SK-N-SH (cell line): Measurements from ENCODE around the gene EPB41L1. TPM values are rescaled to one million over a fixed set of nuclear protein-coding genes. Genes with fewer than 3 reads are reported as not detected.

Experiments used
- CTCF ChIA-PET: fragments of 300-600, 350-600 bp; formaldehyde crosslinking; extraction: SDS; loops from one replicate; lab custom pipeline; 2021; lab: Yijun Ruan, JAX
- POLR2A ChIA-PET: fragments of 350-600 bp; sonication (Branson Sonifier 250); formaldehyde crosslinking; extraction: SDS; loops from one replicate; lab custom pipeline; 2020; ENCODE audit warnings: antibody characterized with exemption, inconsistent platforms; lab: Yijun Ruan, JAX
- DNase-seq: peaks from one replicate; pipeline ENCODE4 v3.0.0; 2012
- H2AFZ ChIP-seq: fragments of 200-600 bp; sonication (generic); 2 replicates; pipeline ENCODE4 v1.8.1; 2016; ENCODE audit warnings: antibody characterized with exemption, mild to moderate bottlenecking, low read depth
- H3F3A ChIP-seq: fragments of 200-600 bp; sonication (generic); replicated peaks from 2 replicates; pipeline ENCODE3; 2016; ENCODE audit warnings: antibody characterized with exemption, mild to moderate bottlenecking; ENCODE audit not compliant: insufficient read depth
- H3K27ac ChIP-seq, 2 experiments: fragments of 200-500 bp in 1 of 2; fragments of 200-600 bp in 1 of 2; sonication (Bioruptor generic) in 1 of 2; sonication (generic), shearing (Covaris generic) in 1 of 2; 2 replicates each; pipeline versions ENCODE4 v1.5.1 to v1.6.1; 2014 to 2016; ENCODE audit warnings: low read depth in 2 of 2, inconsistent platforms in 1 of 2, low read length in 1 of 2, mild to moderate bottlenecking in 1 of 2, mixed read lengths in 1 of 2
- H3K27me3 ChIP-seq: fragments of 200-600 bp; sonication (generic), shearing (Covaris generic); 2 replicates; pipeline ENCODE4 v1.6.1; 2016; ENCODE audit warnings: mixed run types; ENCODE audit not compliant: insufficient read depth
- H3K36me3 ChIP-seq, 2 experiments: fragments of 200-500 bp in 1 of 2; fragments of 200-600 bp in 1 of 2; sonication (Bioruptor generic) in 1 of 2; sonication (generic) in 1 of 2; replicated peaks in 1 of 2; 2 replicates each; pipeline versions ENCODE3 to v1.5.1; 2014 to 2016; ENCODE audit warnings: low read length in 1 of 2, mild to moderate bottlenecking in 1 of 2; ENCODE audit not compliant: insufficient read depth in 2 of 2, control insufficient read depth in 1 of 2
- H3K4me1 ChIP-seq, 2 experiments: fragments of 200-500 bp in 1 of 2; fragments of 200-600 bp in 1 of 2; sonication (Bioruptor generic) in 1 of 2; sonication (generic), shearing (Covaris generic) in 1 of 2; 2 replicates each; pipeline versions ENCODE4 v1.5.1 to v1.6.1; 2014 to 2016; ENCODE audit warnings: low read depth in 1 of 2, low read length in 1 of 2, mixed run types in 1 of 2; ENCODE audit not compliant: insufficient read depth in 2 of 2, control insufficient read depth in 1 of 2
- H3K4me2 ChIP-seq: fragments of 200-600 bp; sonication (generic), shearing (Covaris generic); 2 replicates; pipeline ENCODE4 v1.6.1; 2017; ENCODE audit warnings: mixed run types
- H3K4me3 ChIP-seq, 2 experiments: fragments of 200-500 bp in 1 of 2; fragments of 200-600 bp in 1 of 2; sonication (Bioruptor generic) in 1 of 2; sonication (generic), shearing (Covaris generic) in 1 of 2; 2 replicates each; pipeline versions ENCODE4 v1.5.1 to v1.8.1; 2014 to 2016; ENCODE audit warnings: low read depth in 2 of 2, inconsistent platforms in 1 of 2, low read length in 1 of 2, mild to moderate bottlenecking in 1 of 2, mixed read lengths in 1 of 2, moderate library complexity in 1 of 2
- H3K79me2 ChIP-seq: fragments of 200-600 bp; sonication (generic); 2 replicates; pipeline ENCODE4 v1.8.1; 2017; ENCODE audit warnings: mild to moderate bottlenecking; ENCODE audit not compliant: insufficient read depth
- H3K9ac ChIP-seq: fragments of 200-600 bp; sonication (generic); 2 replicates; pipeline ENCODE4 v1.6.1; 2017; ENCODE audit warnings: mixed run types
- H3K9me2 ChIP-seq: fragments of 200-600 bp; sonication (generic); 2 replicates; pipeline ENCODE4 v1.6.1; 2017; ENCODE audit warnings: mixed run types
- H3K9me3 ChIP-seq: fragments of 200-600 bp; sonication (generic); 2 replicates; pipeline ENCODE4 v1.6.1; 2017; ENCODE audit warnings: mixed run types, mild to moderate bottlenecking, moderate library complexity
- H4K20me1 ChIP-seq: fragments of 200-600 bp; sonication (generic); 2 replicates; pipeline ENCODE4 v1.6.1; 2017; ENCODE audit warnings: mild to moderate bottlenecking, mixed run types; ENCODE audit not compliant: insufficient read depth
- CHD2 ChIP-seq: fragments of 150-350 bp; IDR thresholded peaks from 2 replicates; pipeline ENCODE4 v1.6.1; 2018; ENCODE audit warnings: low read length; ENCODE audit not compliant: partially characterized antibody
- ELF1 ChIP-seq: IDR thresholded peaks from 2 replicates; pipeline ENCODE4 v1.4.0; 2012
- EZH2phosphoT487 ChIP-seq: fragments of 200-600 bp; sonication (generic); IDR thresholded peaks from 2 replicates; pipeline ENCODE4 v1.6.1; 2017; ENCODE audit warnings: low read depth, mixed run types, mild to moderate bottlenecking, antibody characterized with exemption, moderate library complexity, borderline replicate concordance
- FOSL2 ChIP-seq: IDR thresholded peaks from 2 replicates; pipeline ENCODE4 v1.4.0; 2012; ENCODE audit warnings: low read depth, mild to moderate bottlenecking, moderate library complexity, borderline replicate concordance
- FOXM1 ChIP-seq: IDR thresholded peaks from 2 replicates; pipeline ENCODE4 v1.4.0; 2012; ENCODE audit warnings: low read depth, mild to moderate bottlenecking
- GABPA ChIP-seq: IDR thresholded peaks from 2 replicates; pipeline ENCODE4 v1.4.0; 2012; ENCODE audit warnings: low read depth, mild to moderate bottlenecking
- GATA2 ChIP-seq: sonication (generic); formaldehyde crosslinking; IDR thresholded peaks from 2 replicates; pipeline ENCODE4 v1.5.0; 2020; ENCODE audit warnings: mild to moderate bottlenecking, missing genetic modification reagents
- IRF3 ChIP-seq: fragments of 150-350 bp; IDR thresholded peaks from 2 replicates; pipeline ENCODE4 v1.6.1; 2016; ENCODE audit warnings: mild to moderate bottlenecking, low read depth, low read length
- JUND ChIP-seq: IDR thresholded peaks from 2 replicates; pipeline ENCODE4 v1.4.0; 2012
- MAX ChIP-seq: IDR thresholded peaks from 2 replicates; pipeline ENCODE4 v1.4.0; 2012; ENCODE audit warnings: low read depth
- MEF2A ChIP-seq: IDR thresholded peaks from 2 replicates; pipeline ENCODE4 v1.4.0; 2012; ENCODE audit warnings: low read depth, borderline replicate concordance
- NRF1 ChIP-seq: IDR thresholded peaks from 2 replicates; pipeline ENCODE4 v1.6.1; 2012; ENCODE audit warnings: low read depth, mild to moderate bottlenecking, low read length
- PBX3 ChIP-seq: IDR thresholded peaks from 2 replicates; pipeline ENCODE4; 2012
- POLR2AphosphoS5 ChIP-seq: IDR thresholded peaks from 2 replicates; pipeline ENCODE4 v1.6.1; 2012; ENCODE audit warnings: low read depth, low read length
- RAD21 ChIP-seq: IDR thresholded peaks from 2 replicates; pipeline ENCODE4 v1.6.1; 2012; ENCODE audit warnings: mild to moderate bottlenecking, low read length
- RCOR1 ChIP-seq: fragments of 150-350 bp; IDR thresholded peaks from 2 replicates; pipeline ENCODE4 v1.6.1; 2017; ENCODE audit warnings: antibody characterized with exemption, low read length
- RFX5 ChIP-seq: IDR thresholded peaks from 2 replicates; pipeline ENCODE4 v1.6.1; 2012; ENCODE audit warnings: mild to moderate bottlenecking, improper control_type of control experiment, low read length
- RXRA ChIP-seq: IDR thresholded peaks from 2 replicates; pipeline ENCODE4 v1.4.0; 2012; ENCODE audit warnings: low read depth, mild to moderate bottlenecking, borderline replicate concordance
- SIN3A ChIP-seq: IDR thresholded peaks from 2 replicates; pipeline ENCODE4 v1.6.1; 2012; ENCODE audit warnings: low read depth, mild to moderate bottlenecking, low read length, moderate library complexity, borderline replicate concordance
- TAF1 ChIP-seq: IDR thresholded peaks from 2 replicates; pipeline ENCODE4 v1.6.1; 2012; ENCODE audit warnings: low read depth, mild to moderate bottlenecking, low read length, moderate library complexity, borderline replicate concordance
- TEAD4 ChIP-seq: IDR thresholded peaks from 2 replicates; pipeline ENCODE4 v1.4.0; 2012; ENCODE audit warnings: mild to moderate bottlenecking, borderline replicate concordance; ENCODE audit not compliant: insufficient read depth
- USF2 ChIP-seq: fragments of 150-350 bp; IDR thresholded peaks from 2 replicates; pipeline ENCODE4 v1.6.1; 2017; ENCODE audit warnings: antibody characterized with exemption, low read length, low read depth, borderline replicate concordance
- YY1 ChIP-seq: IDR thresholded peaks from 2 replicates; pipeline ENCODE4 v1.4.0; 2012; ENCODE audit warnings: low read depth, mild to moderate bottlenecking
- WGBS: methylation state at CpG from one replicate; pipeline ENCODE4 v1.1.6; 2017; ENCODE audit warnings: low lambda C conversion rate; 5-methylcytosine and 5-hydroxymethylcytosine counted together
- polyA plus RNA-seq, 3 experiments: library from polyadenylated mRNA; depleted of rRNA; stranded (reverse); fragments of >200 nt; gene quantifications; 2 replicates each; pipeline ENCODE4 v1.2.3, GENCODE V29; 2012

The EPB41L1 gene
- polyA plus RNA-seq, 1 of the 3 experiments (the other 2 are of a cell fraction): 26.1 TPM

- no peak overlapping the region for H3K4me2 ChIP-seq
- H3F3A ChIP-seq: no peaks in the 10 kb centered on the region
- no peaks in the 10 kb centered on the region for H4K20me1 ChIP-seq
- H2AFZ ChIP-seq: no peak overlapping the region
- H3K9me2 ChIP-seq: no peaks in the 10 kb centered on the region
- CTCF ChIA-PET: interaction anchor here (0.8 to 2.5 kb wide), 3 partner anchors 12 to 133 kb away, joined by 4 to 6 read pairs (median 4); no protein-coding TSS in a partner anchor
- H3K27ac ChIP-seq: no peak overlapping the region
- no peak overlapping the region for H3K9ac ChIP-seq
- H3K4me3 ChIP-seq: no peak overlapping the region
- no peaks in the 10 kb centered on the region for H3K79me2 ChIP-seq
- no peaks in the 10 kb centered on the region; the same call in none of the 2 replicates for H3K27me3 ChIP-seq
- WGBS: 59% methylated on average over 5 of the region's 5 CpGs
- DNase-seq: no peak
- POLR2A ChIA-PET: no interaction called here
- H3K9me3 ChIP-seq: no peaks in the 10 kb centered on the region
- no peak for TF ChIP-seq FOXM1
- TF ChIP-seq PBX3: no peak
- TF ChIP-seq JUND: no peak
- TF ChIP-seq MAX: no peak
- no peak for TF ChIP-seq GABPA
- H3K4me1 ChIP-seq: peaks cover 0 to 10% of the 10 kb centered on the region in 2 experiments; a peak in 1 of 4 replicates
- H3K36me3 ChIP-seq: no peaks in the 10 kb centered on the region
Measured at GRCh38 chr20:36279362-36279761, 124.8 kb downstream of the EPB41L1 start.

GRCh38 chr20:36279776-36280175, 125.2 kb downstream of the EPB41L1 start:
- Histone ChIP-seq H3K9me3 (no peaks in the 10 kb centered on the region), H2AFZ (no peak overlapping the region), H3K27me3 (no peaks in the 10 kb centered on the region; the same call in none of the 2 replicates), H3K4me3 (no peak overlapping the region), H3K36me3 (no peaks in the 10 kb centered on the region), H3K27ac (no peak overlapping the region), H3K79me2 (no peaks in the 10 kb centered on the region), H3K4me2 (no peak overlapping the region), H3F3A (no peaks in the 10 kb centered on the region), H3K9me2 (no peaks in the 10 kb centered on the region), H3K9ac (no peak overlapping the region), H3K4me1 (peaks cover 0 to 9% of the 10 kb centered on the region in 2 experiments; a peak in 1 of 4 replicates), H4K20me1 (no peaks in the 10 kb centered on the region)
- 41% methylated on average over 4 of the region's 6 CpGs for WGBS
- ChIA-PET POLR2A (no interaction called here), CTCF (interaction anchor here (0.8 to 2.5 kb wide), 3 partner anchors 13 to 132 kb away, joined by 4 to 6 read pairs (median 4); no protein-coding TSS in a partner anchor)
- DNase-seq: no peak
- no peak for TF ChIP-seq RCOR1
- TF ChIP-seq CHD2: no peak
- TF ChIP-seq ELF1: no peak
- TF ChIP-seq FOXM1: no peak
- TF ChIP-seq EZH2phosphoT487: no peak
- TF ChIP-seq TEAD4: no peak
- no peak for TF ChIP-seq USF2
- no peak for TF ChIP-seq IRF3
- TF ChIP-seq RXRA: no peak
- TF ChIP-seq GABPA: no peak
- no peak for TF ChIP-seq GATA2 (CRISPR knock-in tag)
- no peak for TF ChIP-seq NRF1
- TF ChIP-seq TAF1: no peak
- TF ChIP-seq MEF2A: no peak
- no peak for TF ChIP-seq YY1
- TF ChIP-seq RAD21: no peak
- no peak for TF ChIP-seq POLR2AphosphoS5
- no peak for TF ChIP-seq RFX5
- no peak for TF ChIP-seq FOSL2
- TF ChIP-seq SIN3A: no peak
